Bronchial epithelial cell (primary cell): ENCODE data around the gene CAMTA1. TPM values are rescaled to one million over a fixed set of nuclear protein-coding genes. Genes with fewer than 3 reads are reported as not detected.

Source experiments
- total RNA-seq: library from RNA; depleted of rRNA; stranded (reverse); fragments of >200 nt; gene quantifications from 2 replicates; pipeline ENCODE4 v1.2.1, GENCODE V29; 2014

Gene CAMTA1
- total RNA-seq, 1 donor from 2014 or later = 68.2 TPM

Other genes with a start within 250 kb of the CAMTA1 start
- 12.3 and 14.2 TPM in 2 replicates for gene NOL9, start 230.9 kb upstream of the CAMTA1 start, total RNA-seq
- not detected in 2 replicates for gene TAS1R1, start 230.1 kb upstream of the CAMTA1 start, total RNA-seq
- 18.7 and 19.7 TPM in 2 replicates for gene ZBTB48, start 205.5 kb upstream of the CAMTA1 start, total RNA-seq
- 30.2 and 38.7 TPM in 2 replicates for gene KLHL21, start 182.6 kb upstream of the CAMTA1 start, total RNA-seq
- 6.1 and 9.9 TPM in 2 replicates for gene PHF13, start 171.7 kb upstream of the CAMTA1 start, total RNA-seq
- gene THAP3, start 160.6 kb upstream of the CAMTA1 start, total RNA-seq = 24.0 and 26.6 TPM in 2 replicates
- gene DNAJC11, start 83.6 kb upstream of the CAMTA1 start, total RNA-seq = 17.9 and 31.1 TPM in 2 replicates